SK-N-SH treated with all-trans-retinoic acid at 6 μM for 48 hours (cell line): Measurements from ENCODE around the gene LRWD1.

Source experiments
- ATAC-seq: fragments of 200-7000 bp; cut with Tn5 transposase; 3 replicates; pipeline ENCODE4 v1.9.1; 2020; ENCODE audit warnings: mild to moderate bottlenecking, moderate library complexity
- ARNTL ChIP-seq: fragments of 450-650 bp; formaldehyde crosslinking; IDR thresholded peaks from 2 replicates; pipeline ENCODE4 v1.5.0; 2020; ENCODE audit warnings: low read depth, mild to moderate bottlenecking, moderate library complexity, borderline replicate concordance
- CREB5 ChIP-seq: fragments of 250-450 bp; sonication (Bioruptor Pico); IDR thresholded peaks from 2 replicates; pipeline ENCODE4 v1.5.1; 2020; ENCODE audit warnings: low read depth, mild to moderate bottlenecking, moderate library complexity
- CSDC2 ChIP-seq: fragments of 250-450 bp; sonication (Bioruptor Pico); IDR thresholded peaks from 2 replicates; pipeline ENCODE4 v1.5.0; 2020; ENCODE audit warnings: mild to moderate bottlenecking, moderate library complexity
- ESRRG ChIP-seq: fragments of 250-450 bp; sonication (Bioruptor Pico); IDR thresholded peaks from 2 replicates; pipeline ENCODE4 v1.6.1; 2021; ENCODE audit warnings: mild to moderate bottlenecking
- GLIS3 ChIP-seq: fragments of 250-450 bp; sonication (Bioruptor Pico); IDR thresholded peaks from 2 replicates; pipeline ENCODE4 v1.5.0; 2020; ENCODE audit warnings: mild to moderate bottlenecking, moderate library complexity
- ISL1 ChIP-seq: fragments of 250-450 bp; sonication (Bioruptor Pico); IDR thresholded peaks from 2 replicates; pipeline ENCODE4 v2.1.2; 2022; ENCODE audit warnings: mild to moderate bottlenecking, moderate library complexity
- OSR1 ChIP-seq: fragments of 250-450 bp; sonication (Bioruptor Pico); IDR thresholded peaks from 2 replicates; pipeline ENCODE4 v1.8.0; 2022; ENCODE audit warnings: moderate library complexity, mild to moderate bottlenecking, inconsistent platforms
- PPARA ChIP-seq: fragments of 250-450 bp; sonication (Bioruptor Pico); IDR thresholded peaks from 2 replicates; pipeline ENCODE4 v1.5.0; 2020; ENCODE audit warnings: mild to moderate bottlenecking, borderline replicate concordance
- RARB ChIP-seq: fragments of 250-450 bp; sonication (Bioruptor Pico); IDR thresholded peaks from 2 replicates; pipeline ENCODE4 v1.8.0; 2021; ENCODE audit warnings: mild to moderate bottlenecking, moderate library complexity
- SNAI2 ChIP-seq: fragments of 250-450 bp; sonication (Bioruptor Pico); IDR thresholded peaks from 2 replicates; pipeline ENCODE4 v1.5.0; 2020; ENCODE audit warnings: mild to moderate bottlenecking, moderate library complexity
- TCF4 ChIP-seq: fragments of 250-450 bp; sonication (Bioruptor Pico); IDR thresholded peaks from 2 replicates; pipeline ENCODE4 v1.8.0; 2021; ENCODE audit warnings: mild to moderate bottlenecking, moderate library complexity, borderline replicate concordance
- TOX ChIP-seq: fragments of 250-450 bp; sonication (Bioruptor Pico); IDR thresholded peaks from 2 replicates; pipeline ENCODE4 v1.8.0; 2021; ENCODE audit warnings: mild to moderate bottlenecking, moderate library complexity, borderline replicate concordance
- TSHZ2 ChIP-seq: fragments of 250-450 bp; sonication (Bioruptor Pico); IDR thresholded peaks from 2 replicates; pipeline ENCODE4 v1.5.0; 2020; ENCODE audit warnings: mild to moderate bottlenecking, moderate library complexity
- ZC3H10 ChIP-seq: fragments of 250-450 bp; sonication (Bioruptor Pico); IDR thresholded peaks from 2 replicates; pipeline ENCODE4 v1.5.1; 2021; ENCODE audit warnings: mild to moderate bottlenecking, moderate library complexity
- ZFP3 ChIP-seq: fragments of 250-450 bp; sonication (Bioruptor Pico); IDR thresholded peaks from 2 replicates; pipeline ENCODE4 v1.5.0; 2020; ENCODE audit warnings: mild to moderate bottlenecking, moderate library complexity
- ZFP30 ChIP-seq: fragments of 450-650 bp; formaldehyde crosslinking; IDR thresholded peaks from 2 replicates; pipeline ENCODE4 v1.5.0; 2022; ENCODE audit warnings: mild to moderate bottlenecking, moderate library complexity
- ZNF565 ChIP-seq: fragments of 450-650 bp; formaldehyde crosslinking; conservative IDR thresholded peaks from 2 replicates; pipeline ENCODE4 v1.5.0; 2020; ENCODE audit warnings: low read depth, mild to moderate bottlenecking, moderate library complexity
- ZNF70 ChIP-seq: fragments of 450-650 bp; formaldehyde crosslinking; IDR thresholded peaks from 2 replicates; pipeline ENCODE4 v1.5.0; 2020; ENCODE audit warnings: mild to moderate bottlenecking, moderate library complexity
- ZNF8 ChIP-seq: fragments of 450-650 bp; formaldehyde crosslinking; IDR thresholded peaks from 2 replicates; pipeline ENCODE4 v1.5.0; 2020; ENCODE audit warnings: mild to moderate bottlenecking, moderate library complexity
- TF ChIP-seq, protein P1 (sequence below): fragments of 250-450 bp; sonication (Bioruptor Pico); IDR thresholded peaks from 2 replicates; pipeline ENCODE4 v1.8.0; 2020; ENCODE audit warnings: mild to moderate bottlenecking, moderate library complexity, borderline replicate concordance

Gene LRWD1

DNA sequence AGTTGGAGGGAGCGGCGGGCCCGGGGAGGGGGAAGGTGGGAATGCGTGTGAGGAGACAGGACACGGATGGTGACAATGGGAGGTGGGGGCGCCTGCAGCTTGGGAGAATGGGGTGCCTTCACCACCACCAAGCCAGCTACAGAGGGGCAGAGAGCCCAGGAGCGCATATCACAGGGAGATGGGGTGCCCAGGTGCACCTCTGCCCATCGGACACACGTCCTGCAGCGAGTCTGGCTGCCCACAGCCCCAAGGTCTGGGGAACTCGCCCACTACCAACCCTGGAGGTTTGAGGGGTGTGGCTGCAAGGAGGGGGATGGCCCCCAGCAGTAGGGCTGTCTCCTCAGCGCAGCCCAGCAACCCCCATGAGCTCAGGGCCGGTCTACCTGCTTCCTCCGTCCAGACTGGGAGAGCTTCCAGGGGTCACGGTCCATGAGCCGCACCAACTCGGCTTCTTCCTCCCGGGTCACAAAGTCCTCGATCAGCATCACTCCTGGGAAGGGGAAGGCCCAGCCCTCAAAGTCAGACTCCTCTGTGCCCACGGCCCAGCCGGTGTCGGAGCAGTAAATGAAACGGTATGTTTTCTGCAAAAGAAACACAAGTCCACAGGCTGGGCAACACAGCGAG, 5.5 kb upstream of the LRWD1 start:
- no peak for TF ChIP-seq ARNTL (CRISPR knock-in tag)
- no peak for TF ChIP-seq GLIS3 (CRISPR knock-in tag)
- TF ChIP-seq RARB (CRISPR knock-in tag) = no peak
- no peak for TF ChIP-seq ZFP3 (CRISPR knock-in tag)
- TF ChIP-seq TCF4 = no peak
- TF ChIP-seq TOX = no peak
- TF ChIP-seq OSR1 (CRISPR knock-in tag) = no peak
- no peak for TF ChIP-seq ZFP30
- TF ChIP-seq ESRRG (CRISPR knock-in tag) = no peak
- TF ChIP-seq ZNF70 (CRISPR knock-in tag) = no peak
- no peak for TF ChIP-seq ZNF565
- TF ChIP-seq ZC3H10 (CRISPR knock-in tag) = no peak
- TF ChIP-seq, all 23 proteins: peak for 0

GRCh38 chr7:102460467-102460866, 4.3 kb upstream of the LRWD1 start:
- ATAC-seq = no peak
- TF ChIP-seq ZC3H10 (CRISPR knock-in tag) (no peak), TOX (no peak), ZNF8 (CRISPR knock-in tag) (no peak), TCF4 (no peak), ISL1 (CRISPR knock-in tag) (no peak), TSHZ2 (CRISPR knock-in tag) (no peak), ARNTL (CRISPR knock-in tag) (no peak), ZFP30 (no peak)
- TF ChIP-seq, protein P1, sequence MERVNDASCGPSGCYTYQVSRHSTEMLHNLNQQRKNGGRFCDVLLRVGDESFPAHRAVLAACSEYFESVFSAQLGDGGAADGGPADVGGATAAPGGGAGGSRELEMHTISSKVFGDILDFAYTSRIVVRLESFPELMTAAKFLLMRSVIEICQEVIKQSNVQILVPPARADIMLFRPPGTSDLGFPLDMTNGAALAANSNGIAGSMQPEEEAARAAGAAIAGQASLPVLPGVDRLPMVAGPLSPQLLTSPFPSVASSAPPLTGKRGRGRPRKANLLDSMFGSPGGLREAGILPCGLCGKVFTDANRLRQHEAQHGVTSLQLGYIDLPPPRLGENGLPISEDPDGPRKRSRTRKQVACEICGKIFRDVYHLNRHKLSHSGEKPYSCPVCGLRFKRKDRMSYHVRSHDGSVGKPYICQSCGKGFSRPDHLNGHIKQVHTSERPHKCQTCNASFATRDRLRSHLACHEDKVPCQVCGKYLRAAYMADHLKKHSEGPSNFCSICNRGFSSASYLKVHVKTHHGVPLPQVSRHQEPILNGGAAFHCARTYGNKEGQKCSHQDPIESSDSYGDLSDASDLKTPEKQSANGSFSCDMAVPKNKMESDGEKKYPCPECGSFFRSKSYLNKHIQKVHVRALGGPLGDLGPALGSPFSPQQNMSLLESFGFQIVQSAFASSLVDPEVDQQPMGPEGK (CRISPR knock-in tag) = no peak
- TF ChIP-seq, all 23 proteins: peak for 0

More for the DNA sequence above, 5.5 kb upstream of the LRWD1 start:
- ATAC-seq = no peak

DNA sequence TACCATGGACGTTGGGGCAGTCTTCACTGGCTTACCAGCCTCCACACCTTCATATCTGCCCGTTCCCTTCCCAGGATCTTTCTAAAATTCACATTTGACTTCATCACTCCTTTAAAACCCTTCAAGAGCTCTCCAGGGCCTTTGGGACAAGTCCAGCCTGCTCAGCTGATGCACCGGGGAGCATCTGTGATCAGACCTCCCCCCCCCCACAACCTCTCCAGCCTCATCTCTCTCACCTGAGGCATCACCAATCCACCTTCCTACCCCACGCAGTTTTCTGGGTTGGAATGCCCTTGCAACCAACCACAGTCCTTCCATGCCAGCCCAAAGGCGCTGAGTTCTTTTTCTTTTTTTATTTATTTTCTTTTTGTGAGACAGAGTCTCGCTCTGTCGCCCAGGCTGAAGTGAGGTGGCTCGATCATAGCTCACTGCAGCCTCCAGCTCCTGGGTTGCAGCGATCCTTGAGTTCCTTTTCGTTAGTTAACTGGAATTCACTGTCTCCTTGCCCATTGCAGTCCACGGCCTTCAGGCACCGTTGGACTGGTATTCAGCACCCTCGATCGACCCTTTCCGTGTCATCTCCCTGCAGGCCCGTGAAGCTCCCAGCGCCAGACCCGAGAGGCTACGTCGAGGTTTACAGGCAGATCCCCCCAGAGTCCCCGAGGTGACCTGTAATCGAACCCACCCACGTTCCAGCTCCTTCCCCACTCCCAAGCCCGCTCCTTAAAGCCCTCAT, 775 bp upstream of the LRWD1 start:
- no peak for TF ChIP-seq CSDC2 (CRISPR knock-in tag)
- TF ChIP-seq RARB (CRISPR knock-in tag) = no peak
- TF ChIP-seq, protein P1 (CRISPR knock-in tag) = no peak
- TF ChIP-seq TSHZ2 (CRISPR knock-in tag) = no peak
- TF ChIP-seq ZFP3 (CRISPR knock-in tag) = no peak
- no peak for TF ChIP-seq ZNF8 (CRISPR knock-in tag)
- TF ChIP-seq ZC3H10 (CRISPR knock-in tag) = no peak
- ATAC-seq = peak; percentile 15

- no peak for ATAC-seq
- TF ChIP-seq RARB (CRISPR knock-in tag) = no peak
- no peak for TF ChIP-seq ARNTL (CRISPR knock-in tag)
- TF ChIP-seq TOX = no peak
- no peak for TF ChIP-seq ESRRG (CRISPR knock-in tag)
- no peak for TF ChIP-seq TSHZ2 (CRISPR knock-in tag)
- no peak for TF ChIP-seq CREB5 (CRISPR knock-in tag)
- TF ChIP-seq GLIS3 (CRISPR knock-in tag) = no peak
- no peak for TF ChIP-seq SNAI2 (CRISPR knock-in tag)
- no peak for TF ChIP-seq PPARA (CRISPR knock-in tag)
- no peak for TF ChIP-seq TCF4
- TF ChIP-seq, all 23 proteins: peak for 0
These were observed 1.3 kb downstream of the LRWD1 start for GRCh38 chr7:102466097-102466496.
